Measurements from ENCODE around the gene NRP1.

Gene NRP1

GRCh38 chr10:33151344-33151864, 183.1 kb downstream of the NRP1 start:
- no peak overlapping the region for H3K4me3 ChIP-seq (ENCODE audit: low read depth, low read length)
- TF ChIP-seq CTCF (IDR thresholded peaks at IDR 0.05; ENCODE audit: insufficient read depth, low read length, missing control alignments), result no peak
- CTCF ChIA-PET, result no interaction called here
- no peak for DNase-seq (ENCODE audit: low read depth, low spot score)
- POLR2A ChIA-PET, result no interaction called here

GRCh38 chr10:33150889-33151288, 183.6 kb downstream of the NRP1 start:
- H3K4me3 ChIP-seq (ENCODE audit: low read depth, low read length), result no peak overlapping the region
- CTCF ChIA-PET, result no interaction called here

GRCh38 chr10:33150146-33150545, 184.3 kb downstream of the NRP1 start:
- POLR2A ChIA-PET, result no interaction called here
- no peak overlapping the region for H3K4me3 ChIP-seq (ENCODE audit: low read depth, low read length)
- CTCF ChIA-PET, result no interaction called here
- no peak for DNase-seq (ENCODE audit: low read depth, low spot score)
- no peak for TF ChIP-seq CTCF (IDR thresholded peaks at IDR 0.05; ENCODE audit: insufficient read depth, low read length, missing control alignments)

More at GRCh38 chr10:33150889-33151288, 183.6 kb downstream of the NRP1 start:
- TF ChIP-seq CTCF (IDR thresholded peaks at IDR 0.05; ENCODE audit: insufficient read depth, low read length, missing control alignments), result no peak
- POLR2A ChIA-PET, result no interaction called here
- DNase-seq (ENCODE audit: low read depth, low spot score), result no peak

GRCh38 chr10:33147013-33147310, 187.5 kb downstream of the NRP1 start:
- POLR2A ChIA-PET, result no interaction called here
- CTCF ChIA-PET, result interaction anchor here (0.8 to 1.6 kb wide), 2 partner anchors 9 to 46 kb away, joined by 3 to 5 read pairs; no protein-coding TSS in a partner anchor

GRCh38 chr10:33146189-33147012, 188.1 kb downstream of the NRP1 start:
- no peak for DNase-seq (ENCODE audit: low read depth, low spot score)
- CTCF ChIA-PET, result interaction anchor here (0.8 to 2.3 kb wide), 4 partner anchors 8 to 47 kb away, joined by 3 to 8 read pairs (median 5); no protein-coding TSS in a partner anchor
- no peak overlapping the region for H3K4me3 ChIP-seq (ENCODE audit: low read depth, low read length)
- TF ChIP-seq CTCF (IDR thresholded peaks at IDR 0.05; ENCODE audit: insufficient read depth, low read length, missing control alignments), result no peak
- POLR2A ChIA-PET, result no interaction called here

More at GRCh38 chr10:33147013-33147310, 187.5 kb downstream of the NRP1 start:
- no peak for TF ChIP-seq CTCF (IDR thresholded peaks at IDR 0.05; ENCODE audit: insufficient read depth, low read length, missing control alignments)
- DNase-seq (ENCODE audit: low read depth, low spot score), result no peak
- no peak overlapping the region for H3K4me3 ChIP-seq (ENCODE audit: low read depth, low read length)

- no peak for DNase-seq (ENCODE audit: low read depth, low spot score)
- H3K4me3 ChIP-seq (ENCODE audit: low read depth, low read length), result no peak overlapping the region
- no peak for TF ChIP-seq CTCF (IDR thresholded peaks at IDR 0.05; ENCODE audit: insufficient read depth, low read length, missing control alignments)
- CTCF ChIA-PET, result interaction anchor here (1.2 to 2.3 kb wide), 2 partner anchors 9 to 30 kb away, joined by 5 to 8 read pairs; no protein-coding TSS in a partner anchor
- POLR2A ChIA-PET, result no interaction called here
Measured at GRCh38 chr10:33145451-33146188, 188.8 kb downstream of the NRP1 start.
